ENCODE data around the gene CPSF7. TPM values are rescaled to one million over a fixed set of nuclear protein-coding genes. Genes with fewer than 3 reads are reported as not detected.

Gene CPSF7
- total RNA-seq, 1 donor from 2014 or later: 63.2 TPM

GRCh38 chr11:61429346-61429690, 457 bp downstream of the CPSF7 start:
- Histone ChIP-seq H3K79me2 (ENCODE audit: insufficient read depth, low read length) (peaks cover 92% of the 10 kb centered on the region), H3K9me3 (ENCODE audit: insufficient read depth, low read depth, low read length) (no peaks in the 10 kb centered on the region), H2AFZ (ENCODE audit: low read depth, low read length) (peak overlapping the region; percentile 74), H3K36me3 (ENCODE audit: insufficient read depth, low read length) (peaks cover 29% of the 10 kb centered on the region), H4K20me1 (ENCODE audit: insufficient read depth, low read length) (peaks cover 45% of the 10 kb centered on the region), H3K27me3 (ENCODE audit: insufficient read depth, low read length) (no peaks in the 10 kb centered on the region), H3K4me1 (ENCODE audit: insufficient read depth, low read length) (peaks cover 7% of the 10 kb centered on the region), H3K9ac (ENCODE audit: low read length) (peak overlapping the region; percentile 98), H3K4me2 (ENCODE audit: low read length) (peak overlapping the region; percentile 98), H3K27ac (ENCODE audit: low read depth, low read length) (peak overlapping the region; percentile 95), H3K4me3 (ENCODE audit: insufficient read depth, low read depth, low read length) (peak overlapping the region; percentile 99)
- Mint-ChIP-seq H3K9me3 (ENCODE audit: unreplicated experiment) (no peaks in the 10 kb centered on the region), H3K4me1 (ENCODE audit: low read depth, unreplicated experiment) (peaks cover 6% of the 10 kb centered on the region), H3K4me3 (ENCODE audit: unreplicated experiment) (peak overlapping the region; percentile 99), H3K27ac (ENCODE audit: unreplicated experiment) (peak overlapping the region; percentile 99), H3K36me3 (ENCODE audit: low read depth, unreplicated experiment) (peaks cover 9% of the 10 kb centered on the region), H3K27me3 (ENCODE audit: low read depth, unreplicated experiment) (no peaks in the 10 kb centered on the region)
- FAIRE-seq (no peak), DNase-seq (ENCODE audit: low read depth) (peak; percentile 27)
- TF ChIP-seq EZH2 (IDR thresholded peaks at IDR 0.05; ENCODE audit: insufficient read depth, low read length): no peak
- TF ChIP-seq, protein P1, sequence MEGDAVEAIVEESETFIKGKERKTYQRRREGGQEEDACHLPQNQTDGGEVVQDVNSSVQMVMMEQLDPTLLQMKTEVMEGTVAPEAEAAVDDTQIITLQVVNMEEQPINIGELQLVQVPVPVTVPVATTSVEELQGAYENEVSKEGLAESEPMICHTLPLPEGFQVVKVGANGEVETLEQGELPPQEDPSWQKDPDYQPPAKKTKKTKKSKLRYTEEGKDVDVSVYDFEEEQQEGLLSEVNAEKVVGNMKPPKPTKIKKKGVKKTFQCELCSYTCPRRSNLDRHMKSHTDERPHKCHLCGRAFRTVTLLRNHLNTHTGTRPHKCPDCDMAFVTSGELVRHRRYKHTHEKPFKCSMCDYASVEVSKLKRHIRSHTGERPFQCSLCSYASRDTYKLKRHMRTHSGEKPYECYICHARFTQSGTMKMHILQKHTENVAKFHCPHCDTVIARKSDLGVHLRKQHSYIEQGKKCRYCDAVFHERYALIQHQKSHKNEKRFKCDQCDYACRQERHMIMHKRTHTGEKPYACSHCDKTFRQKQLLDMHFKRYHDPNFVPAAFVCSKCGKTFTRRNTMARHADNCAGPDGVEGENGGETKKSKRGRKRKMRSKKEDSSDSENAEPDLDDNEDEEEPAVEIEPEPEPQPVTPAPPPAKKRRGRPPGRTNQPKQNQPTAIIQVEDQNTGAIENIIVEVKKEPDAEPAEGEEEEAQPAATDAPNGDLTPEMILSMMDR (IDR thresholded peaks at IDR 0.05; ENCODE audit: insufficient read depth, low read depth, low read length): no peak

DNA sequence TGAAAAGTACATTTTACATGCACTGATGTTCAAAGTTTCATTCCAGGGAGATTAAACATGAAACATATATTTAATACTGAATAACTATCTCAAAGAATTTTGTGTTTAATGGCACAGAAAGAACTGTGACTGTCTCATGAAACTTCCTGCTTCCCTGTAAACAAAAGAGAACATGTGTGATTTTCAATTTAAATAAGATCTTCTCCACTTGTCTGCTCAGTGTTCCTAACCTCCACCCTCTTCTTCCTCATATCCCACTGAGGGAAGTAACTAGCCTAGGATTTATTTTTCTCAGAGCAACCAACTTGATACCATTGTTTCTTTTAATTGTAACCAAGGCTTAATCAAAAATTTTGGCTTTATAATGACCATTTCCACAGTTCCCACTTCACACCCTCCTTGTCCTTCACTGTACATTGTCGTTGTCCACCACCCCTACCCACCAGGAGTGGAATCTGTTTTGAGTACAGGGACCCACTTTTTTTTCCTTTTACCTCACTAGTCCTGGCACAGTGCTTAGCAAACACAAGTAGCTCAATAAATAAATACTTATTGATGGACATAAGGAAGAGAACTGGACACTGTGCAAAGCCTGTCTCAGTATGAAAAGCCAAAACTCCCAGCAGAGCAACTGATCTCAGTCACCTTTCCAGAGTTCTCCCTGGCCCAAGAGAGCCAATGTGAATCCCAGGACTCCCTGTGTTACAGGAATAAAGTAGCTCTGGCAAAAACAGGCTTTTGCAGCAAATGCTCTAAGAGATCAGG, 4.2 kb downstream of the CPSF7 start:
- no peak for FAIRE-seq
- Mint-ChIP-seq H3K4me3 (ENCODE audit: unreplicated experiment) (no peak overlapping the region), H3K36me3 (ENCODE audit: low read depth, unreplicated experiment) (peaks cover 16% of the 10 kb centered on the region), H3K4me1 (ENCODE audit: low read depth, unreplicated experiment) (peaks cover 2% of the 10 kb centered on the region), H3K9me3 (ENCODE audit: unreplicated experiment) (no peaks in the 10 kb centered on the region), H3K27ac (ENCODE audit: unreplicated experiment) (peak overlapping the region; percentile 48), H3K27me3 (ENCODE audit: low read depth, unreplicated experiment) (no peaks in the 10 kb centered on the region)
- no peak overlapping the region for H3K27ac ChIP-seq (ENCODE audit: low read depth, low read length)
- no peaks in the 10 kb centered on the region for H3K4me1 ChIP-seq (ENCODE audit: insufficient read depth, low read length)
- H3K79me2 ChIP-seq (ENCODE audit: insufficient read depth, low read length): peaks cover 89% of the 10 kb centered on the region
- no peak overlapping the region for H3K9ac ChIP-seq (ENCODE audit: low read length)
- H4K20me1 ChIP-seq (ENCODE audit: insufficient read depth, low read length): peaks cover 62% of the 10 kb centered on the region
- H2AFZ ChIP-seq (ENCODE audit: low read depth, low read length): no peak overlapping the region
- no peaks in the 10 kb centered on the region for H3K9me3 ChIP-seq (ENCODE audit: insufficient read depth, low read depth, low read length)
- H3K4me3 ChIP-seq (ENCODE audit: insufficient read depth, low read depth, low read length): no peak overlapping the region
- peaks cover 50% of the 10 kb centered on the region for H3K36me3 ChIP-seq (ENCODE audit: insufficient read depth, low read length)
- no peak for DNase-seq (ENCODE audit: low read depth)
- TF ChIP-seq, protein P1 (IDR thresholded peaks at IDR 0.05; ENCODE audit: insufficient read depth, low read depth, low read length): no peak
- TF ChIP-seq EZH2 (IDR thresholded peaks at IDR 0.05; ENCODE audit: insufficient read depth, low read length): no peak
- H3K4me2 ChIP-seq (ENCODE audit: low read length): no peak overlapping the region
- no peaks in the 10 kb centered on the region for H3K27me3 ChIP-seq (ENCODE audit: insufficient read depth, low read length)

DNA sequence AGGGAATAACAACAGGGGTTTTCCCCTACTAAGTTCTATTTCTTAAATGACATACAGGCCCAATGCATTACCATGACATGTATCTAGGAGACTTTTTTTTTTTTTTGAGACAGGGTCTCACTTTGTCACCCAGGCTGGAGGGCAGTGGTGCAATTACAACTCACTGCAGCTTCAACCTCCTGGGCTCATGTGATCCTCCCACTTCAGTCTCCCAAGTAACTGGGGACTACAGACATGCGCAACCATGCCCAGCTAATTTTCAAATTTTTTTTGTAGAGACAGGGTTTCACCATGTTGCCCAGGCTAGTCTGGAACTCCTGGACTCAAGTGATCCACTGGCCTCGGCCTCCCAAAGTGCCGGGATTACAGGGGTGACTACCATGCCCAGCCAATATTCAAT, 7.5 kb downstream of the CPSF7 start:
- peaks cover 2% of the 10 kb centered on the region for H3K4me1 Mint-ChIP-seq (ENCODE audit: low read depth, unreplicated experiment)
- Histone ChIP-seq H3K79me2 (ENCODE audit: insufficient read depth, low read length) (peaks cover 89% of the 10 kb centered on the region), H3K4me3 (ENCODE audit: insufficient read depth, low read depth, low read length) (no peak overlapping the region), H3K27ac (ENCODE audit: low read depth, low read length) (no peak overlapping the region), H3K9ac (ENCODE audit: low read length) (no peak overlapping the region), H4K20me1 (ENCODE audit: insufficient read depth, low read length) (peaks cover 73% of the 10 kb centered on the region), H3K9me3 (ENCODE audit: insufficient read depth, low read depth, low read length) (no peaks in the 10 kb centered on the region), H3K36me3 (ENCODE audit: insufficient read depth, low read length) (peaks cover 64% of the 10 kb centered on the region), H3K4me1 (ENCODE audit: insufficient read depth, low read length) (no peaks in the 10 kb centered on the region), H3K27me3 (ENCODE audit: insufficient read depth, low read length) (no peaks in the 10 kb centered on the region), H3K4me2 (ENCODE audit: low read length) (no peak overlapping the region), H2AFZ (ENCODE audit: low read depth, low read length) (no peak overlapping the region)
- no peak for DNase-seq (ENCODE audit: low read depth)
- H3K4me3 Mint-ChIP-seq (ENCODE audit: unreplicated experiment): no peak overlapping the region
- no peaks in the 10 kb centered on the region for H3K9me3 Mint-ChIP-seq (ENCODE audit: unreplicated experiment)
- H3K36me3 Mint-ChIP-seq (ENCODE audit: low read depth, unreplicated experiment): peaks cover 17% of the 10 kb centered on the region
- no peak for FAIRE-seq
- TF ChIP-seq EZH2 (IDR thresholded peaks at IDR 0.05; ENCODE audit: insufficient read depth, low read length): no peak
- TF ChIP-seq, protein P1 (IDR thresholded peaks at IDR 0.05; ENCODE audit: insufficient read depth, low read depth, low read length): no peak
- no peaks in the 10 kb centered on the region for H3K27me3 Mint-ChIP-seq (ENCODE audit: low read depth, unreplicated experiment)
- H3K27ac Mint-ChIP-seq (ENCODE audit: unreplicated experiment): peak overlapping the region; percentile 11

All from astrocyte (in vitro differentiated cells and primary cell).